BLaER1 treated with 17β-estradiol and CSF1 and Interleukin-3, amounts not matched to agents 10 nM and 100 nM (cell line): ENCODE results near the gene GRB2.
"Not testable (repeated sequence)": the region's sequence is repeated elsewhere in the genome, so short reads cannot be mapped to it uniquely, and the experiment has no call there.

Source experiments
- H3K27ac ChIP-seq, 11 experiments: shearing (Covaris generic); formaldehyde crosslinking; 2 replicates each; pipeline ENCODE4 v1.8.1; 2022
- H3K27me3 ChIP-seq, 11 experiments: shearing (Covaris generic); formaldehyde crosslinking; 2 replicates each; pipeline ENCODE4 v1.8.1; 2022
- H3K36me3 ChIP-seq, 11 experiments: shearing (Covaris generic); formaldehyde crosslinking; 2 replicates each; pipeline ENCODE4 v1.8.1; 2022
- H3K4me1 ChIP-seq, 10 experiments: shearing (Covaris generic); formaldehyde crosslinking; 2 replicates each; pipeline ENCODE4 v1.8.1; 2022
- H3K4me2 ChIP-seq, 11 experiments: shearing (Covaris generic); formaldehyde crosslinking; 2 replicates each; pipeline ENCODE4 v1.8.1; 2022
- H3K4me3 ChIP-seq, 10 experiments: shearing (Covaris generic); formaldehyde crosslinking; 2 replicates each; pipeline ENCODE4 v1.8.1; 2022
- H3K9ac ChIP-seq, 11 experiments: shearing (Covaris generic); formaldehyde crosslinking; 2 replicates each; pipeline ENCODE4 v1.8.1; 2022
- H3K9me3 ChIP-seq, 11 experiments: shearing (Covaris generic); formaldehyde crosslinking; replicated peaks in 1 of 11; 2 replicates each; pipeline ENCODE4 v1.8.1; 2022
- H4K20me1 ChIP-seq, 11 experiments: shearing (Covaris generic); formaldehyde crosslinking; 2 replicates each; pipeline ENCODE4 v1.8.1; 2022
- Cebpa-rat ChIP-seq, 11 experiments: shearing (Covaris generic); IDR thresholded peaks; 2 replicates each; pipeline ENCODE4 v1.8.1; 2022

Gene GRB2

GRCh38 chr17:75289115-75289831, 116.2 kb downstream of the GRB2 start, which contains the start of gene SLC25A19:
TSS of gene SLC25A19 (minus strand) at chr17:75289433. CDS start at chr17:75286764, 2,669 bp downstream.
- peak within 1 kb of the TSS; percentile 81 to 93 (median 84) for H3K27ac ChIP-seq
- H3K4me3 ChIP-seq, result peak within 1 kb of the TSS; percentile 71 to 98 (median 92)
- H3K9me3 ChIP-seq, result no peaks in the 10 kb centered on the region
- no peaks in the 10 kb centered on the region for H3K27me3 ChIP-seq
- peaks cover 24 to 35% (median 33%) of the 10 kb centered on the region in 11 experiments for H3K36me3 ChIP-seq
- peak within 1 kb of the TSS; percentile 81 to 94 (median 89) for H3K9ac ChIP-seq
- TF ChIP-seq Cebpa-rat (IDR thresholded peaks at IDR 0.05), result no peak
- H3K4me1 ChIP-seq, result peaks cover 39 to 80% (median 57%) of the 10 kb centered on the region in 10 experiments
- H3K4me2 ChIP-seq, result peak within 1 kb of the TSS; percentile 90 to 98 (median 96)
- peaks cover 7 to 38% (median 31%) of the 10 kb centered on the region in 11 experiments; a peak in 20 of 22 replicates for H4K20me1 ChIP-seq

GRCh38 chr17:75288770-75289114, 116.7 kb downstream of the GRB2 start:
- Histone ChIP-seq H3K27ac (peak overlapping the region; percentile 34 to 93 (median 83)), H3K9me3 (no peaks in the 10 kb centered on the region), H3K36me3 (peaks cover 27 to 40% (median 38%) of the 10 kb centered on the region in 11 experiments), H3K9ac (peak overlapping the region; percentile 81 to 94 (median 89)), H3K4me1 (peaks cover 39 to 75% (median 57%) of the 10 kb centered on the region in 10 experiments), H4K20me1 (peaks cover 7 to 41% (median 35%) of the 10 kb centered on the region in 11 experiments; a peak in 20 of 22 replicates), H3K27me3 (no peaks in the 10 kb centered on the region), H3K4me2 (peak overlapping the region; percentile 90 to 98 (median 96)), H3K4me3 (peak overlapping the region; percentile 71 to 98 (median 92))
- no peak for TF ChIP-seq Cebpa-rat (IDR thresholded peaks at IDR 0.05)

- Histone ChIP-seq H3K9me3 (no peaks in the 10 kb centered on the region), H3K4me3 (peak overlapping the region; percentile 71 to 98 (median 92)), H3K9ac (peak overlapping the region; percentile 81 to 94 (median 89)), H4K20me1 (peaks cover 7 to 45% (median 38%) of the 10 kb centered on the region in 11 experiments; a peak in 20 of 22 replicates), H3K36me3 (peaks cover 31 to 44% (median 42%) of the 10 kb centered on the region in 11 experiments), H3K27me3 (no peaks in the 10 kb centered on the region), H3K27ac (peak overlapping the region in 10 of 11 experiments; percentile 17 to 90 (median 83); a peak in 15 of 22 replicates), H3K4me1 (peaks cover 39 to 71% (median 55%) of the 10 kb centered on the region in 10 experiments), H3K4me2 (peak overlapping the region; percentile 90 to 98 (median 96))
- no peak for TF ChIP-seq Cebpa-rat (IDR thresholded peaks at IDR 0.05)
Observed at GRCh38 chr17:75288359-75288758, 117.1 kb downstream of the GRB2 start.

- peak overlapping the region in 5 of 10 experiments; percentile 17 to 98 (median 94); a peak in 5 of 20 replicates for H3K4me3 ChIP-seq
Observed at GRCh38 chr17:75287221-75287620, 118.3 kb downstream of the GRB2 start.

GRCh38 chr17:75285123-75285522, 120.4 kb downstream of the GRB2 start:
- Histone ChIP-seq H3K9me3 (no peaks in the 10 kb centered on the region), H3K36me3 (peaks cover 62 to 77% (median 74%) of the 10 kb centered on the region in 11 experiments), H3K9ac (peak overlapping the region in 6 of 11 experiments; percentile 4 to 48 (median 23); a peak in 4 of 22 replicates)

More at GRCh38 chr17:75287221-75287620, 118.3 kb downstream of the GRB2 start:
- Histone ChIP-seq H3K4me2 (peak overlapping the region; percentile 90 to 98 (median 96); a peak in 21 of 22 replicates), H3K27ac (no peak overlapping the region), H3K9ac (peak overlapping the region in 9 of 11 experiments; percentile 71 to 94 (median 87); a peak in 11 of 22 replicates), H3K4me1 (peaks cover 39 to 60% (median 52%) of the 10 kb centered on the region in 10 experiments), H4K20me1 (peaks cover 7 to 50% (median 38%) of the 10 kb centered on the region in 11 experiments; a peak in 20 of 22 replicates), H3K36me3 (peaks cover 42 to 56% (median 53%) of the 10 kb centered on the region in 11 experiments), H3K9me3 (no peaks in the 10 kb centered on the region), H3K27me3 (no peaks in the 10 kb centered on the region)
- TF ChIP-seq Cebpa-rat (IDR thresholded peaks at IDR 0.05), result no peak

GRCh38 chr17:75280189-75280588, 125.3 kb downstream of the GRB2 start:
- H3K9ac ChIP-seq, H3K27ac ChIP-seq, H3K4me2 ChIP-seq, H3K4me3 ChIP-seq, H3K9me3 ChIP-seq, H3K27me3 ChIP-seq: not testable (repeated sequence)
- Histone ChIP-seq H4K20me1 (peaks cover 1 to 47% (median 9%) of the 10 kb centered on the region in 11 experiments; a peak in 16 of 22 replicates), H3K4me1 (peaks cover 3 to 16% (median 8%) of the 10 kb centered on the region in 10 experiments; a peak in 15 of 20 replicates), H3K36me3 (peaks cover 85 to 100% (median 93%) of the 10 kb centered on the region in 11 experiments)

More at GRCh38 chr17:75285123-75285522, 120.4 kb downstream of the GRB2 start:
- Histone ChIP-seq H3K27ac (no peak overlapping the region), H3K4me3 (no peak overlapping the region), H4K20me1 (peaks cover 7 to 65% (median 38%) of the 10 kb centered on the region in 11 experiments; a peak in 20 of 22 replicates), H3K27me3 (no peaks in the 10 kb centered on the region), H3K4me1 (peaks cover 32 to 44% (median 39%) of the 10 kb centered on the region in 10 experiments), H3K4me2 (peak overlapping the region in 9 of 11 experiments; percentile 11 to 98 (median 26); a peak in 9 of 22 replicates)
- TF ChIP-seq Cebpa-rat (IDR thresholded peaks at IDR 0.05), result no peak

GRCh38 chr17:75277664-75278071, 127.8 kb downstream of the GRB2 start:
- H3K4me1 ChIP-seq, result peaks cover 7 to 19% (median 8%) of the 10 kb centered on the region in 10 experiments
- peaks cover 83 to 99% (median 93%) of the 10 kb centered on the region in 11 experiments for H3K36me3 ChIP-seq
- peaks cover 5 to 50% (median 16%) of the 10 kb centered on the region in 11 experiments; a peak in 18 of 22 replicates for H4K20me1 ChIP-seq
- no peak overlapping the region for H3K4me2 ChIP-seq
- H3K27me3 ChIP-seq, result no peaks in the 10 kb centered on the region
- no peak for TF ChIP-seq Cebpa-rat (IDR thresholded peaks at IDR 0.05)
- no peak overlapping the region for H3K27ac ChIP-seq
- no peak overlapping the region for H3K9ac ChIP-seq
- H3K9me3 ChIP-seq, result no peaks in the 10 kb centered on the region
- H3K4me3 ChIP-seq, result no peak overlapping the region

- H3K27ac ChIP-seq, result no peak overlapping the region
- no peaks in the 10 kb centered on the region for H3K27me3 ChIP-seq
- peak overlapping the region in 1 of 11 experiments; percentile 51; a peak in 2 of 22 replicates for H3K9ac ChIP-seq
- H3K4me3 ChIP-seq, result no peak overlapping the region
- peaks cover 29 to 40% (median 32%) of the 10 kb centered on the region in 10 experiments for H3K4me1 ChIP-seq
- no peaks in the 10 kb centered on the region for H3K9me3 ChIP-seq
- peaks cover 12 to 44% (median 25%) of the 10 kb centered on the region in 11 experiments; a peak in 19 of 22 replicates for H4K20me1 ChIP-seq
- no peak overlapping the region for H3K4me2 ChIP-seq
- TF ChIP-seq Cebpa-rat (IDR thresholded peaks at IDR 0.05), result no peak
- H3K36me3 ChIP-seq, result peaks cover 53 to 70% (median 62%) of the 10 kb centered on the region in 11 experiments
Observed at GRCh38 chr17:75273977-75274708, 131.3 kb downstream of the GRB2 start.
